ENCODE results near the gene PLA2G4D.
A peak's percentile ranks its signal among the peaks of the same experiment; 100 is the strongest.

Gene PLA2G4D

DNA sequence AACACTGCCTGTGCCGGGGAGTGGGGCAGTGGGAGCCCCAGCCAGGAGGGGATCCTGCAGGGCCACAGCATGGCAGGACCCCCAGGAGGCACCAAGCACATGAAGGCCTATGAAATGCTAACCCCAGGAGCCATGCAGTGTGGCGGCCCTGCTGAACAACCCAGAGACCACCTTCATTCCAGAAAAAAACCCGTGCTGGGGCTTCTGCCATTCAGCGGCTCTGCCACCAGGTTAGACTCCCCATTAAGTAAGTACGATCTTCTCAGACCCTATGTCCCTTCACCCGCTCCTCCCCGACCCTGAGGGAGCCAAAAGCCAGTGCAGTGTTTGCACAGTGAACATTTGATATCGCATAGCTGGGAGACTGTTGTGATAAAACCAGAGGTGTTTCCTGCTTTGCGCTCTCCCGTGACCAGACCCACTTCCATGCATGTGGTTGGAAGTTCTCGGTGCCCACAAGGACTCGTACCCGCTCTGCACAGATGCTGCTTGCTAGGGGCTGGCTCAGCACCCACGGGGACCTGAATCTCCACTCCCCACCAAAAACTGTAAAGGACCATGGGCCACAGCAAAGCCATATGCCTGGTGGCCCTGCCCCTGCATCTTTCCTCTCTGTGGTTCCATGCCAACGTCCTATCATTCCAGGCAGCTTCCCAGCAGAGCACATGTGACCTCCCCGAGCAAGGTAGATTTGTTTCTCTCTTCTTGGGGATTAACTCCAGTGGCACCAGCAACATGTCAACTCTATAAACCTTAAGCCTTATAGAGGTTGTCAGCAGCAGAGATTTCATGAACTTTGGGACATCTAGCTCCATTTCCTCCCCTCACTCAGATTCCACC, 5.3 kb downstream of the PLA2G4D start:
- DNase-seq (ENCODE audit: low read depth): no peak
- TF ChIP-seq CTCF (IDR thresholded peaks at IDR 0.05; ENCODE audit: control insufficient read depth, insufficient read depth, low read depth, low read length, missing control alignments): no peak
- H3K4me3 ChIP-seq (ENCODE audit: control insufficient read depth, low read depth, low read length): no peak overlapping the region

- H3K4me3 ChIP-seq (ENCODE audit: control insufficient read depth, low read depth, low read length): no peak overlapping the region
- no peak for TF ChIP-seq CTCF (IDR thresholded peaks at IDR 0.05; ENCODE audit: control insufficient read depth, insufficient read depth, low read depth, low read length, missing control alignments)
- DNase-seq (ENCODE audit: low read depth): no peak
These were observed 6.2 kb downstream of the PLA2G4D start for GRCh38 chr15:42087926-42088800.

DNA sequence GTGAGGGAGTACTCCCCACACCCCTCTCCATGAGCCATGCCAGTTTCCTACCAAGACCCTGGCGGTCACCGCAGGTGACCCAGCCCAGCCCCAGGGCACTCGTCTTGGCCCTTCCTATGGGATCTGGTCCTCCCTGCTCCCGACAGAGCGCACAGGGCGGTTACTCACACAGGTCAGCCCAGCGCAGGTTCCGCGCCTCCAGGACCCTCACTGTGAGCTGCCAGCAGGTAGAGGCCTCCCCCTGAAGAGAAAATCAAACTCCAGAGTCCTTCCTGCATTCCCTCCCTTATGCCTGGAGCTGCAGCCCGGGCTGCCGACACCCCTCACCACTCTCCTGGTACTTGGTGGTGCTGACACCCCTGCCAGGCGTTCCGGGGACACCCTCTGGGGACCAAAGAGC, 6.9 kb downstream of the PLA2G4D start:
- no peak overlapping the region for H3K4me3 ChIP-seq (ENCODE audit: control insufficient read depth, low read depth, low read length)
- TF ChIP-seq CTCF (IDR thresholded peaks at IDR 0.05; ENCODE audit: control insufficient read depth, insufficient read depth, low read depth, low read length, missing control alignments): no peak
- no peak for DNase-seq (ENCODE audit: low read depth)

DNA sequence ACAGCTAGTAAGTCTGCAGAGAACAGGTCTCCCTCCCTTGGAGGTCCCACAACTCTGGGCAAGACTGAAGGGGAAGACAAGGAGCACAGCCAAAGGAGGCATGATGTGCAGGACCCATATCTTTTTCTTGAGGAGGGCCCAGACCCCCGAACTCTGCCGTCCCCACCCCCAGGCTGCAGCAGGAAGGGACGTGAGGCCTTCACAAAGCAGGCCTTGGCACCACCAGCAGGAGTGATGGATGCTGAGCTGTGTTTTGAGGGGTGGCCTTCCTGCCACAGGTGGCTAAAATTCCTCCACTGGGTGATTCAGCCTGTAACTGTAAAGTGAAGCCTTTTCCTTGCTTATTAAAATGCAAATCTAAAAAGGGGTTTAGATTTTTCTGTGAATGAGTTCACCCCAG, 8.6 kb downstream of the PLA2G4D start:
- H3K4me3 ChIP-seq (ENCODE audit: control insufficient read depth, low read depth, low read length): no peak overlapping the region
- TF ChIP-seq CTCF (IDR thresholded peaks at IDR 0.05; ENCODE audit: control insufficient read depth, insufficient read depth, low read depth, low read length, missing control alignments): no peak
- no peak for DNase-seq (ENCODE audit: low read depth)

GRCh38 chr15:42085236-42085605, 9.1 kb downstream of the PLA2G4D start:
- no peak for DNase-seq (ENCODE audit: low read depth)
- no peak overlapping the region for H3K4me3 ChIP-seq (ENCODE audit: control insufficient read depth, low read depth, low read length)
- no peak for TF ChIP-seq CTCF (IDR thresholded peaks at IDR 0.05; ENCODE audit: control insufficient read depth, insufficient read depth, low read depth, low read length, missing control alignments)

GRCh38 chr15:42084465-42085235, 9.7 kb downstream of the PLA2G4D start:
- DNase-seq (ENCODE audit: low read depth): no peak
- no peak overlapping the region for H3K4me3 ChIP-seq (ENCODE audit: control insufficient read depth, low read depth, low read length)
- peak; percentile 94 for TF ChIP-seq CTCF (IDR thresholded peaks at IDR 0.05; ENCODE audit: control insufficient read depth, insufficient read depth, low read depth, low read length, missing control alignments)
